Mucosa of gallbladder (tissue), 1 donor: Measurements from ENCODE around the gene MYOZ1. TPM values are rescaled to one million over a fixed set of nuclear protein-coding genes. Genes with fewer than 3 reads are reported as not detected.

Experiments used
- DNase-seq: peaks from one replicate; pipeline ENCODE4 v3.0.0-alpha.2; 2020; ENCODE audit warnings: low spot score
- total RNA-seq: library from RNA; stranded (reverse); gene quantifications from one replicate; pipeline ENCODE4 v1.2.1, GENCODE V29; 2021
- donor health status: DM: no; HTN: no; CAD: no.

MYOZ1 gene
- total RNA-seq, 1 donor from 2014 or later, result 0.52 TPM

DNA sequence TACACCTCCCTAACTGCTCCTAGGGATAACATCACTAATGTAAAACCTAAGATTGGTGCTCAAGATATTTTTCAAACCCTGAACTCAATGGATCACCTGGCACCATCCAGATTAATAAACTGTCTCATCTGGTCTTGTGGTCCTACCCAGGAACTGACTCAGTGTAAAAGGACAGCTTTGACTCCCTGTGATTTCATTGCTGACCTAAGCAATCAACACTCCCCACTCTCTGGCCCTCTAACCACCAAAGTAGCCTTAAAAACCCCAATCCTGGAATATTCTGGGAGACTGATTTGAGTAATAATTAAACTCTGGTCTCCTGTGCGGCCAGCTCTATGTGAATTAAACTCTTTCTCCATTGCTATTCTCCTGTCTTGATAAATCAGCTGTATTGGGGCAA, 43.9 kb downstream of the MYOZ1 start:
- DNase-seq, result no peak

DNA sequence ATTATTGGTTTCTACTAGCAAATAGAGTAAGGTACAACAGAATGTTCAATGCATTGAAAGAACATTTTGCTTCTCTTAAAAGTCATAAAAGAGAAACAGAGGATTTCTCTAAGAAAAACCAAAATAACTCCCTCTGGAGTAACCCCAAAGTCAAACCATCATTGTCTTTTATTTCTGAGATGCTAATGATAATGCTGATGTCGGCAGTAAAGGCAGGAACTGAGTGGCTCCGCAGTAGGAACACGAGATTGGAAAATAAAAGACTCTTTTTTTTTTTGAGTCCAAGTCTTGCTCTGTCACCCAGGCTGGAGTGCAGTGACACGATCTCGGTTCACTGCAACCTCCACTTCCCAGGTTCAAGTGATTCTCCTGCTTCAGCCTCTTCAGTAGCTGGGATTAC, 47.5 kb downstream of the MYOZ1 start:
- DNase-seq, result no peak

DNA sequence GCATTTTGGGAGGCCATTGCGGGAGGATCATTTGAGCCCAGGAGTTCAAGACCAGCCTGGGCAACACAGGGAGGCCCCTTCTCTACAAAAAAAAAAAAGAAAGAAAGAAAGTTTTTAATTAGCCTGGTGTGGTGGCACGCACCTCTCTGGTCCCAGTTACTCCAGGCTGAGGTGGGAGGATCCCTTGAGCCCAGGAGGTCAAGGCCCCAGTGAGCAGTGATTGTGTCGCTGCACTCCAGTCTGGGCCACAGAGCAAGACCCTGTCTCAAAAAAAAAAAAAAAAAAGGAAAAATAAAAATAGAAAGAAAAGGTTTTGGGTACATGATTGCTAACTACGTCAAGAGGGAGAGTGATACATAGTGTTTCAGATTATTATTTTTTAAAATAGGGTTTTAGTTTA, 48.2 kb downstream of the MYOZ1 start:
- no peak for DNase-seq

- DNase-seq, result peak; percentile 87
Measured at GRCh38 chr10:73591935-73592699, 49.2 kb downstream of the MYOZ1 start.

- DNase-seq, result peak; percentile 15
Measured at GRCh38 chr10:73590881-73591799, 50.1 kb downstream of the MYOZ1 start, which contains the start of gene USP54. TSS of gene USP54 (minus strand) at chr10:73591342. CDS start at chr10:73575658, 15,684 bp downstream.

DNA sequence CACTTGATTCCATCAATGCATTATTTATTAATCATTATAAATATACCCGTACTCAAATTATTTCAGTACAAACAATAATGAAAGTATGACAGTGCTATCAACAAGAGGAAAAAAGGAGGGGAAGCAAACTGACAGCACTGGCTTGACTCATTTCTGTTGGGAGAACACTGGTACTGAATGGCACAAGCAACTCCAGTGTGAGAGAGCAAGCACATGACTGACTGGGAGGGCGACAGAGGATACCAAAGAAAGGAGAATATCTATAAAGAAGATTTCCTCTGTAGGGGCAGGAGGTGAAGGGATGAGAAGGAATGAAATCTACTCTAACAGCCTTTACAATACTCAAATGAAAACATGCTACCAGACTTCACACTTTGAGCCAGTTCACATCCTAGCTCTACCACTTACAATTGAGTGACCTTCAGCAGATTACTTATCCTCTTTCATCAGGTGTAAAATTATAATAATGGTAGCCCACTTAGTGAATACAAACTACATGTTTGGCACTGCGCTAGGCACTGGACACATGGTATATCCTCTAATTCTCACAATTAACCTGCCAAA, 51.6 kb downstream of the MYOZ1 start:
- DNase-seq, result peak; percentile 64

- no peak for DNase-seq
Measured at GRCh38 chr10:73588656-73589055, 52.6 kb downstream of the MYOZ1 start.

DNA sequence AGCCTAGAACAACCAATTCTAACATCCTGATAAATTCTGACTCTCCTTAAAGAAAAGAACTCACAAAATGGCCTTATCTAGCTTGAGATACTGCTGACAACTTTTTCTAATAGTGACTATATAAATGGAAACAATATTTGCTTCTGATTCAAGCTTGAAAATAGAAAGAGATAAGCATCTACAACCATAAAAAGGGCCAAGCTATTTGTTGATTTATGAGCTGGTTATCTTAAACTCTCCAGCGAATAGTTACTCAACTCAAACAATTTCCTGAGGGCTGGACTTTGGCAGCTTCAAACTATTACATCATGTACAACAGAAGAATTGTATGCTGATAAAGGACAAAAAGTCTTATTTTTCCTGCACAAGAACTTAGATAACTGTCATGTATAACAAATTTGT, 54.7 kb downstream of the MYOZ1 start:
- DNase-seq, result peak; percentile 60

- DNase-seq, result no peak
Measured at GRCh38 chr10:73585327-73585726, 55.9 kb downstream of the MYOZ1 start.

DNA sequence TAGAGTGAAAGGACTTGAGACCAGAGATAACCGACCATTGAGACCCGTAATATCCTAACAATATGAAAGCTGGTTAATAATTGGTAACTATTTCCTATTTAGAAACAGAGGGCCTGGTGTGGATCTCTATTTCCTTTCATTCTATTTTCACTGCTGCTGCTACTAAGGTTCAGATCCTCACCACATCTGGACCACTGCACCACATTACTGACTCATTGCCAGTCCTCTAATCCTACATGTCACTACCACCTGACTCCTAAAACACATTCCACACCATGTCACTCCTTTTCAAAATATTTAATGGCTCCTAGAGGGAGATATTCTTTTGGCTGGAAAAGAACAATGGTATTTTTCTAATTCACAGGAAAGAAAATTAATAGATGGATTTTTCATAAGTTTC, 56.5 kb downstream of the MYOZ1 start:
- DNase-seq, result no peak

DNA sequence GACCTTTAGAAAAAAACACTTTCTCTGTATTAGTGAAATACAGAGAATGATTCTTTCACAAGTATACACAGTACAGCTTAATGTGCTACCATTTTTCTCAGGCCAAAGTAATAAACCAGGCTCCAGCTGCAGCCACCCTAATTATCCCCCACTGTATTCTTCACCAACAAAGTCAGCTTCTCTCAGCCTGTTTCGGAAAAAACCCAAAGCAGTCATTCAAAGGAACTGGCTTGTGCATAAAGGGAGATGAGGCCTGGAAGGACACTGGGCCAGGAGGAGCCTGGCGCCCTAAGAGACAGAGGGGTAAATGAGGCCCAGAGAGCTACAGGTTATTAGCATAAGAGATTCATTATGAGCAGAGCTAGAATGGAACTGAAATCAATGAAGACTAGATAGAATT, 59.4 kb downstream of the MYOZ1 start:
- no peak for DNase-seq

Other genes with a start within 250 kb of the MYOZ1 start
- gene ANXA7, start 227.4 kb downstream of the MYOZ1 start, total RNA-seq, result 119 TPM
- gene MSS51, start 207.9 kb downstream of the MYOZ1 start, total RNA-seq, result 2.0 TPM
- gene PPP3CB, start 145.4 kb downstream of the MYOZ1 start, total RNA-seq, result 46.4 TPM
- gene USP54, start 50.1 kb downstream of the MYOZ1 start, total RNA-seq, result 65.2 TPM
- gene SYNPO2L, start 14.6 kb upstream of the MYOZ1 start, total RNA-seq, result 0.49 TPM
- 8.2 TPM for gene AGAP5, start 56.6 kb upstream of the MYOZ1 start, total RNA-seq
- gene SEC24C, start 102.9 kb upstream of the MYOZ1 start, total RNA-seq, result 90.1 TPM
- gene CHCHD1, start 140.6 kb upstream of the MYOZ1 start, total RNA-seq, result 28.0 TPM
- gene ZSWIM8, start 144.1 kb upstream of the MYOZ1 start, total RNA-seq, result 170 TPM
- 41.9 TPM for gene NDST2, start 170.1 kb upstream of the MYOZ1 start, total RNA-seq
- 43.7 TPM for gene CAMK2G, start 233.1 kb upstream of the MYOZ1 start, total RNA-seq